ENCODE data around the gene PRKCH.

GRCh38 chr14:61573748-61574513 lies 252.6 kb downstream of the PRKCH start:
- no peak for TF ChIP-seq ZKSCAN1 (IDR thresholded peaks at IDR 0.05; ENCODE audit: low read depth, low read length)
- no peak for TF ChIP-seq YY1 (IDR thresholded peaks at IDR 0.05; ENCODE audit: borderline replicate concordance in 1 of 3, control insufficient read depth in 1 of 3, extremely low read depth in 1 of 3, insufficient read depth in 3 of 3, insufficient read length in 1 of 3, insufficient replicate concordance in 2 of 3, low read depth in 1 of 3, low read length in 2 of 3)
- TF ChIP-seq RFX5 (IDR thresholded peaks at IDR 0.05; ENCODE audit: low read depth, low read length) = no peak
- no peak for TF ChIP-seq CREM (IDR thresholded peaks at IDR 0.05; ENCODE audit: low read depth)
- no peak for TF ChIP-seq ZNF551 (CRISPR knock-in tag; IDR thresholded peaks at IDR 0.05)
- no peak for TF ChIP-seq ZNF12 (CRISPR knock-in tag; IDR thresholded peaks at IDR 0.05)
- TF ChIP-seq ARNT (IDR thresholded peaks at IDR 0.05) = no peak
